NCI-H2107 (cell line): ENCODE results near the gene ZFHX3.

Experiments used
- DNase-seq: peaks from one replicate; lab custom pipeline; 2025; lab: John Stamatoyannopoulos, UW

ZFHX3 gene

GRCh38 chr16:73040735-73041402, 7.1 kb downstream of the ZFHX3 start:
- DNase-seq = no peak

- DNase-seq = no peak
Observed at GRCh38 chr16:73040136-73040535, 7.8 kb downstream of the ZFHX3 start.

DNA sequence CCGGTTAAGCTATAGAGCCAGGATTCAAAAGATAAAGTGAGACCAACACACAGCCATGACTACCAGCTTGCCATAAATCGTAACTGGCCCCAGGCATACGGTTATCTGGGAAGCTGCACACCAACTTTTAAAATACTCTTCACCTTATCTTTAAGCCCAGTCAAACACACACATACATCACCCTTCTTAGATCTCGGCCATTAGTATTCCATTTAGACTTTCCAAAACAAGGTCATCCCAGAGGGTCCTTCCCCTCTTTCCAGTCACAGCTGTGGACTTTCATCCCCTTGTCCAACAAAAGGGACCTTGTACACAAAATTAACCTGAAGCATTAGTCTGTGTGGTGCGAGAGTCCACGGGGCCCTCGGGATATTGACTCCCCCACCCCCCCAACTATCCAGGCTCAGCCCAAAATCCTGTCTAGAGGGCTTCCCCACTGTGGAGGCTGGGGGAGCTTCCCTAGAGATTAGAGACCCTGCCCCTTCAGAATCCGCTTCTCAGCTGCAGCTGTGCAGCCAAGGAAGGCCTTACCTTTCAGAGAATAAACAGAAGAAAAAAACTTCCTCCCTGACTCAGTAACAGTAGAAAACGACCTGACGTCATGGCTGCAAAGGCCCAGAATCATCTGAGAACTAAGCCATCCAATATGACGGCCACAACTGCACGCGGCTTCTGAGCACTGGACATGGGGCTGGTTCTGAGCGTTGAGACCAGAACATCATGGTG, 9.9 kb downstream of the ZFHX3 start:
- no peak for DNase-seq

- DNase-seq = no peak
Observed at GRCh38 chr16:73037331-73037745, 10.6 kb downstream of the ZFHX3 start.

DNA sequence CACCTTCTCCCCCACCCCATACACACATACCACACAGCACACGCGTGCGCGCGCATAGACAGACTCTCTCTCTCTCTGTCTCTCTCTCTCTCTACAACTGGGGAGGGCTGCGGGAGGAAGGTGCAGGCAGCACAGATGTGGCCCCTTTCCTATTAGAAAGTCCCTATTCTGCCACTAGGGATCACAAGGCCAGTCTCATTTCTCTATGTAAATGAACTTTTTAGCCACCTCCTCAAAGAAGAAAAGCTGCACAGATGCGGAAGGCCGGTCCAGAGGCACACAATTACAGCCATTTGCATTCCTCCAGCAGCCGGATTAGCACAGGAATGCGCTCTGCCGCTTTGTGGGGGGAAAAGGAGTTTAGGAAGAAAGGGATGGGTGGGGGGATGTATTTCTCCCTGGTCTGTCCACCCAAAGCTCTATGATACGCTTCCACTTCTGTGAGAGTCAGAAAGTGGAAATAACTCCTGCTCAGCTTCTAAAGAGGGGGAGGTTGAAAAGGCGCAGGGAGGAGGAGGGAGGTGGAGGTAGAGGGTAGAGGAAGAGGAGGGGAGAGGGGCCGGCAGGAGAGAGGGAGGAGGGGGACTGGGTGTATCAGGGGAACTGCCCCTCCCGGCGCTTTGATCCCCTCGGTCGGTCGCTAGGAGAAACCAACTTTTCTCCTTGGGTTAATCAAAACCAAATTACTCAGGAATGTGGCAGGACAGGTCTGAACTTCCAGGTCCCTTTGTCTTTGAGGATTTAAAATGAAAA, 11.7 kb downstream of the ZFHX3 start:
- DNase-seq = no peak

DNA sequence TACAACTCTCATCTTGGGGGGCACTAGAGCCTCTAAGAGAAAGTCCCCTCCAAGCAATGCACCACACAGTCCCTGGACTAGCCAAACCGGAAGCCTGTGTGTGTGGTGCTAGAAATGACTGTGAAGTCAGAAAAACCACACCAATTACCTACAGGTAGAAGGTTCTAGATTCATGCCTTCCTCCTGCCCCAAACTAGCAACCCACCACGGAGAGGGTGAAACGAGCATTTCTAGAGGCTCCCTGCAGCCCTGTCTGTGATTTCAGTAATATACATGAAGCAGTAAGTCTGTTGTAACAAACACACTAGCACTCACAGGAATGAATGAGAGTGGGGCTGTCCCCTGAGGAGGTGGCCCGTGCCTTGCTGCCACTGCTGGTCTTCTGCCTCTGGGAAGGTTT, 13.6 kb downstream of the ZFHX3 start:
- DNase-seq = no peak

GRCh38 chr16:73033271-73033998, 14.5 kb downstream of the ZFHX3 start:
- DNase-seq = no peak

DNA sequence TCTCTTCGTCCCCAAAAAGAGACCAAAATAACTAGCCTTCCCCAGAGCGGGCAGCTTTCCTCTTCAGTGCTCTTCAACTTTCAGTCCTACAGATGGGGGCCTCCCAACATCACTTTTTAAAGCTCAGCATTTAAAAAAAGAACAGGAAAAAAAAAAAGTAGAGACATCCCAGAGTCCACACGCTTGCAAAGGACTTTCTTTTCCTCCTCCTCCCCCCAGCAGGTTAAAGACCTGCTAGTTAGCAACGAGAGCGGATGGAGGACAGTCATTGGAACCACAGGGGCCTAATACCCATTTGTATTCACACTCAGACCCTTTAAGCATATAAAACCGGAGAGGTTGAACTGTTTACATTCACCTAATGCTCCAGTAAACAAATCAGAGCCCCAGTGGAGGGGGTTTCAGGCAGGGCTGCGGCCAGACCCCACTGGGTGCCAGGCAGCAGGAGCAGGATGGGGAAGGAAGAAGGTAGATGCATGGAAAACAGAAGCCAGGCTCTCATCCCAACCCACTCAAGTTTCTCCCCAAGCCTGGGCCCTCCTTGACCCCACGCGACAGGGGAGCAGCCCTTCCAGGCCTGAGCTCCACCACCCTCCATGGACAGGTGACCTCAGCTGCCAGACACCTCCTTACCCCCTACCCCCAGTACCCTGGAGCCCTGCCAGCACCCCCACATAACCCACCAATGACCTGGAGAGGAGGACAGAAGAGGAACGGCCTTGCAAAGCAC, 15.2 kb downstream of the ZFHX3 start:
- DNase-seq = no peak

DNA sequence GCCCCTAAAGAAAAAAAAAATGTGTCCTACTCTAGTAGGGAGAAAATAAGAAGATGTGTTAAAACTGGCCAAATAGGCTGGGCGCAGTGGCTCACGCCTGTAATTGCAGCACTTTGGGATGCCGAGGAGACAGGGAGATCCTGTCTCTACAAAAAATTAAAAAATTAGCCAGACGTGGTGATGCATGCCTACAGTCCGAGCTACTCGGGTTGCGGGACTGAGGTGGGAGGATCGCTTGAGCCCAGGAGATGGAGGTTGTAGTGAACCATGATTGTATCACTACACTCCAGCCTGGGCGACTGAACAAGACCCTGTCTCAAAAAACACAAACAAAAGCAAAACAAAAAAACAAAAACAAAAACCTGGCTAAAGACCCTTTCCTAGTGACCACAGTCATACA, 15.9 kb downstream of the ZFHX3 start:
- DNase-seq = no peak

- DNase-seq = no peak
Observed at GRCh38 chr16:73031155-73031866, 16.6 kb downstream of the ZFHX3 start.

GRCh38 chr16:73028721-73029361, 19.1 kb downstream of the ZFHX3 start:
- no peak for DNase-seq

DNA sequence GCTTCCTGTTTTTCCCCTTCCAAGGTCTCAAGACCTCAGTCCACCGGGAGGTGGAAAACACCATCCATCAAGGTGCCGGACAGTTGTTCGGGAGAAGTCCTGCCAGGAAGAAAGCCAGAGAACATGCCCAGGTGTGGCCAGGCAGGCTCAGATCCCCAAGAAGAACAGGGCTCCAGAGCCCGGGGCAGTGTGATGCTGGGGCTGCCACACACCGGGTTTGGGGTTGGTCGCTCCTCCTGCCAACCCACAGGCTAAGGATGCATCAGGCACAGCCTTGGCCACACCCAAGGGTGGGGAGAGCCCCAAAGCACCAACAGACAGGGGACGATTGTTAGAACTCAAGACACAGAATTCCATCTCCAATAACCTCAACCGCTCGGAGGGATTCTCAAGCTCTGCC, 19.7 kb downstream of the ZFHX3 start:
- no peak for DNase-seq

DNA sequence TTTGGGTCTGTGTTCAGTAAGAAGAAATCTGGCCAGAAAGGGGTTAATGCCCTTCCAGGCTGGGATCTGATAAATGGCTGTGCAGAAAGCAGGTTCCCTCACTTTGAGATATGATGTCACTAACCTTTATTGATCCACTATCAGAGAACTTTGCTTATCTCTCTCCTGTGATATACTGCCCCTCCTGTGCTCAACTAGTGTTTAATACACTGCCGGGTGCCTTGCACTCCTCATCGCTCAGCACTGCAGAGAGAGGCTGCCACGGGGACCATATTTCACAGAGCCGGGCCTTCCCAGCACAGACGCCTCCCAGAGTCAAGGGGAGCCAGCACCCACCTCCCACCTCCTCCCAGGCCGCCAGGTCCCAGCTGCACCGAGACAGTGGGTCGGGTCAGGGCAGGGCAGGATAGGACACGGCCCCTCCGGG, 20.2 kb downstream of the ZFHX3 start:
- no peak for DNase-seq

- DNase-seq = no peak
Observed at GRCh38 chr16:73026754-73027684, 20.9 kb downstream of the ZFHX3 start.

DNA sequence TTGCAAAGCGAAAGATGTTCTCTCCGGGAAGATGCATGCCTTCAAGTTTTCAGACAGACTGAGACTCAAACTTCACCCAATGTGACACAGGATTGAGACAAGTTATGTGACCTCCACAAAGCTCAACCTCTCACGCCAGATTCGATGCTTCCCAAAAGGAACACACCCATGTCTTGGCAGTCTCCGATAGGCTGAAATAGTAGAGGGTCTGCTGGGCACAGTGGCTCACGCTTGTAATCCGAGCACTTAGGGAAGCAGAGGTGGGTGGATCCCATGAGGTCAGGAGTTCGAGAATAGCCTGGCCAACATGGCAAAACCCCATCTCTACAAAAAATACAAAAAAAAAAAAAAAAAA, 22.1 kb downstream of the ZFHX3 start:
- no peak for DNase-seq

- DNase-seq = no peak
Observed at GRCh38 chr16:73025151-73025855, 22.6 kb downstream of the ZFHX3 start.

GRCh38 chr16:73024571-73025105, 23.3 kb downstream of the ZFHX3 start:
- no peak for DNase-seq

- no peak for DNase-seq
Observed at GRCh38 chr16:73023752-73024570, 24.0 kb downstream of the ZFHX3 start.
